Thyroid gland (tissue), 4 donors: ENCODE results near the gene EHD2.

Experiments used
- CTCF ChIP-seq, 6 experiments: fragments of 200-600 bp in 3 of 6; fragments of 450-650 bp in 3 of 6; sonication (generic) in 3 of 6; IDR thresholded peaks; one replicate each; pipeline ENCODE4 v1.5.1; 2016 to 2019; ENCODE audit warnings: antibody characterized with exemption in 6 of 6, mild to moderate bottlenecking in 2 of 6, inconsistent platforms in 1 of 6, moderate library complexity in 1 of 6
- POLR2A ChIP-seq, 2 donors: fragments of 450-650 bp; IDR thresholded peaks; one replicate each; pipeline ENCODE4 v1.6.1; 2017; ENCODE audit warnings: antibody characterized with exemption in 2 of 2, mild to moderate bottlenecking in 2 of 2, moderate library complexity in 1 of 2

GRCh38 chr19:47758443-47758804, 45.2 kb downstream of the EHD2 start:
- TF ChIP-seq CTCF (IDR thresholded peaks at IDR 0.05) = no peak
- TF ChIP-seq POLR2A (IDR thresholded peaks at IDR 0.05) = no peak
